GM18907 (cell line): ENCODE results near the gene JARID2.

Experiments used
- ATAC-seq: cut with Tn5 transposase; IDR thresholded peaks from one replicate; pipeline ENCODE4 v1.9.1; 2021; ENCODE audit warnings: mild to moderate bottlenecking, moderate library complexity; ENCODE audit not compliant: unreplicated experiment

JARID2 gene

DNA sequence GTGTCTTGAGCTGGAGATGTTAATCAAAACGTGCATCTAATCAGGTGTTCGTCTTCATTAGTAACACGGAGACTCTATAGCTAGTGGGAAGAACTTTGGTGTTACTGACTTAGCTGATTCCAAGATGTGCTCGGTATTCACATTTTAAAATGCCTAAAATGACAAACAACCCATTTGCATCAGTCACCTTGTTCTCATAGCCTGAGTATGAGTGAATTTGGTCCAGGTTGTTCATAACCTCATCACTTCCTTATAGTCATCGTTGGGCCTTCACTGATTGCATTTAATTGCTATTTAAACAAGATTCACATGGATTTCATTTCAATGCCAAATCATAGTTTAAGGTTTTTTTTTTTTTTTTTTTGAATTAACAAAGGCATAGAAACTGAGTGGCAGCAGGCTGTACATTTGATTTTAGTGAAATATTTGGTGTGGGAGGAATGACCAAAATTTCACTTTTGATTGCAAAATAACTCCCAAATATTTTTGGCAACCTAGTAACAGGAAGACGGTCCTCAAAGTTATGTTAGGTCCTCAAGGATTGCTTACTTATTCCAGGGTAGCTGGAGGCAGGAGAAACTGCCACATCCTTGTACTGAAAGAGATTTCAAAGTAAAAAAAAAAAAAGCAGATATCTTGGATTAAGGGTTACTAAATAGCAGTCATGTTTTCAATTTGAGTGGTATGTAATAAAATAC, 104.7 kb downstream of the JARID2 start:
- ATAC-seq, result no peak

DNA sequence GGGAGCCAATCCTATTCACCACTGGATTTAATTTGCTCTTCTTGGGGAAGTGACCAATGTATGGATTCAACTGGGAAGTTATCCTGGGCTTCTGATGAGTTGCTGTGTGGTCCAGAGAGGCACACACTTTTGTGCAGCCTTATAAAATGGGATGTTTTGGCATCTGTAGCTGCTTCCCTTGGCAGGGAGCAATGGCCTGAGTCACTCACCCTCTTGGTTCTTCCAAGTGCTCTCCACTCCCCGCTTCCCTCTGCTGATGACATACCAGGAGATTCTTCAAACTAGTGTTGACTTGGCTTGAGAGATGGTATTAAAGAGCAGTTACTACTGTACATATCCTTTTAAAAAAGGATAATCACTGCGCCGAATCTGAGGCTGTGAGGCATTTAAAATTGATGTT, 105.8 kb downstream of the JARID2 start:
- no peak for ATAC-seq

DNA sequence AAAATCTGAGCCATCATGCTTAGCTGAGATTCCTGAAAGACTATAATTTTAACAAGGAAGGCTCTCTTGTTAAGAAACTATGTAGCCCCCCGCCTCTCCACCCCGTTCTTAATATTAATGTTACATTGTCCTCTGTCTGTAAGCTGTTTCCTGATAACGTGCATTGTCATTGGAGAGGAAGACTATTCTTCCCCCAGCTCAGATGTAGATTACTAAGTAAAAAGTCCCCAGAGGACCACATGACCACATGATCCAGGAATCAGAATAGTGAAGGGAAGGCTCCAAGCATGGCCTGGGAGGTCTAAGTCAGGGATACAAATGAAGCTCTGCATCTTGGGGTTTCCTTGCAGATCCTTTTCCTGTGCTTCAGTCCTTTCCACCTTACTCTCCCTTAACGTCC, 106.4 kb downstream of the JARID2 start:
- no peak for ATAC-seq

DNA sequence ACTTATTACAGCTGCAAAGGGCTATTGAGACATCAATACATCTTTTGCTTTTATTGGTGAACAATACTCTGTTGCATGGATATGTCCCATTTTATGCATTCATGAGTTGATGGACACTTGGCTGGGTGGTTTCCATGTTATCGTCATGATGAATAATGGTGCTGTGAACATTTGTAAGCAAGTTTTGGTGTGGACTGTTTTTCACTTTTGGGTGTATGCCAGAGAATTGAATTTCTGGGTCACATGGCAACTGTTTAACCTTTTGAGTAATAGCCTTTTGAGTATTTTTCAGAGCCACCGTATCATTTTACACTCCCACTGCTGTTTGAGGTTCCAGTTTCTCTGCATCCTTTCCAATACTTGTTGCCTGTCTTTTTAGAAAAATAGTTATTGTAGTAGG, 107.0 kb downstream of the JARID2 start:
- ATAC-seq, result no peak

DNA sequence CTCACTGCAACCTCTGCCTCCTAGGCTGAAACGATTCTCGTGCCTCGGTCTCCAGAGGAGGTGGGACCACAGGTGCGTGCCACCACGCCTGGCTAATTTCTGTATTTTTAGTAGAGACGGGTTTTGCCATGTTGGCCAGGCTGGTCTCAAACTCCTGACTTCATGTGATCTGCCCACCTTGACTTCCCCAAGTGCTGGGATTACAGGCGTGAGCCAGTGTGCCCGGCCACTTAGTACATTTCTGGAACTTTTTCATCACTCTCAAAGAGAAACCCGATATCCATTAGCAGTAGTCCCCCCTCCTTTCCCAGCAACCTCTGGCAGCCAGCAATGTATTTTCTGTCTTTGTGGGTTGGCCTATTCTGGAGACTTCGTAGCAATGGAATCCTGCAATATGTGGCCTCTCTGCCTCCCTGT, 109.8 kb downstream of the JARID2 start:
- ATAC-seq, result no peak

DNA sequence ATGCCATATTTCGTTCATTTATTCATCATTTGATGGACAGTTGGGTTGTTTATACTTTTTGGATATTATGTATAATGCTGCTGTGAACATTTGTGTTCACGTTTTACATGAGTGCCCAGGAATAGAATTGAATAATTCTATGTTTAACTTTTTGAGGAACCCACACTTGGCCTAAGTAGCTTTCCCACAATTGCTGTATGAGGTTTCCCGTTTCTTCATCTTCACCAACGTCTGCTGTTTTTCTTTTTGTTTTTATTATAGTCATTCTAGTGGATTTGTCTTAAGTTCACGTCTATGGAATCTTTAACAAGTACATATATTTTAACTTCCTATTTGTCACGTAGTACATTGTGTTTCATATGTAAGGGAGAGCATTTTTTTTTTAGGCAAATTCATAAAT, 110.3 kb downstream of the JARID2 start:
- no peak for ATAC-seq

DNA sequence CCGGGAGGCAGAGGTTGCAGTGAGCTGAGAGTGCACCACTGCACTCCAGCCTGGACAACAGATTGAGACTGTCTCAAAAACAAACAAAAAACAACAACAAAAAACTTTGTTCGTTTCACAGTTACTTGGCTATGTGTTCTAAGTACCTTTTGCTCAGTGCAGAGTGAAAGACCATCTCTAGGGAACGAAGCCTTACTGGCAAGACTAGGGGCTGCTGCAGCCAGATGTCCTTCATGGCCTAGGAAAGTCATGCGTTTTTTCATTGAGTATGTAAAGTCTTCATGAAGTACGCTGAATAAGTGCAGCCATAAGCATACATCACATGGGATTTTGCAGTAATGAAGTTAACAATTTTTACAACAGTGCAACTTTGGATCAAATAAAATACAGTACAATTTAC, 111.1 kb downstream of the JARID2 start:
- no peak for ATAC-seq

DNA sequence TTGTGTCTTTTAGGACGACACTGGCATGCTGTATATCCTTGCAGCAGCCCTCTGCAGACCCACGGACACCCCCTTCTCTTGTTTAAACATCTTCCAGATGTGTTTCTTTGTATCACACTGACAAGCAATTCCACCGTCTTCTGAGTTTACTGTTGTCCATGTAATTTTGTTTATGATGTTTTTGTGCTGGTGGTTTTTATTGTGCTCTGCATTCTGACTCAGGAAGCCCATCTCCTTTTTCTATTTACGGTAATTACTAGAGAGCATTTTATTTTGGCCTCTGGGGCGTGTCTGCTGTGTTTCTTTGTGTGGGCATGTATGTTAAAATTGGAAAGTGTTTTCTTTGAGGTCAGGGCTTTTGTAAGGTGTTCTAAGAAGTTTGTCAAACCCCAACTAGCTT, 111.9 kb downstream of the JARID2 start:
- no peak for ATAC-seq

DNA sequence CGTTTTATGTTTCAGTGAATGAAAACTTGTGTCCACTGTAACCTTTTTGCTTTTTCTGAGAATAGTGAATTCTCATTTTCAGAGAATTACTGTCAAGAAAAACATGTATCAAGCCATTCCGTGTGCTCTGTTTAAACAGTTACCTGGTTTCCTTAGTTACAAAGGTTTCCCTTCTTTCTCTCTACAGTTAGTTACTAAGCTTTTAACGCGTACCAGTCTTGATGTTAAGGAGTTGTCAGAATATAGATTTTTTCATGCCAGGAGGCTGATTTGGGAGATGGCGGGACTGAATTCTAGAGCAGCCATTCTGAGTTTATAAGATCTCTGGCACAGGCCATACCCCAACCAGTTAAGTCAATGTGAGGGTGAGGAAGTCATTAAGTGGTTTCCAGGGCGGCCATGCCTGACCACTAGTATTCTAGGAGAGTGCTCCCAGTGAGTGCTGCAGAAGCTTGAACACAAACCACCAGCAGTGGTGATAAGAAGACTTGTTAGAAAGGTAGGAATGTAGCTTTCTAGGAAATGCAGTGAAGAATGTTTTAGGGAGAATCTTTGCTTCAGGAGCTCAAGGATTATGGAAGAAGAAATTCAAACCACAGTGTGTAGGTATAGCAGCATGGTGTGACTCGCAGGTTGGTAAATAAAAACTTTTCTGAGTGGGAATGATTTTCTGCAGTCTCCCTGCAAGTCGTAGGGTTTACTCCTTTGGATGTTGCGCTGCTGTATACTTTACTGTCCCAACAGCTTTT, 112.9 kb downstream of the JARID2 start:
- ATAC-seq, result peak; percentile 47

DNA sequence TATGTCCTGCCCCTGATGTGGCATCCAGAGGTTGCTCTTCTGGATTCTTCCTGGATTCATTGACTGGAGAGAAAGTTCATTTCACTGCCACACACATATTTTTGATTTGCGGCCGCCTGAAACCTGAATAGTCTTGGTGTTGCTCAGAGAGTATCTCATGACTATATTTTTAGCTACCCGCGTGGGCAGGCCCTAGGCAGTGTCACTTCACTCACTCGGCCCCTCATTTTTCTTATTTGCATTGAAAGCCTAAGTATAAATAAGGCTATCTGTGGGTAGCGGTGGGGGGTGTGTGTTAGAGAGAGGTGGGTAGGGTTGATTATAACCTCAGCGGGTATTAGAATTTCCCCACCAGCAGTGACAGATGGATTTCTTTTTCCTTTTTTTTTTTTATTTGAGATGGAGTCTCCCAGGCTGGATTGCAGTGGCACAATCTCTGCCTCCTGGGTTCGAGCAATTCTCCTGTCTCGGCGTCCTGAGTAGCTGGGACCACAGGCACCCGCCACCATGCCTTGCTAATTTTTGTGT, 113.5 kb downstream of the JARID2 start:
- peak; percentile 55 for ATAC-seq

DNA sequence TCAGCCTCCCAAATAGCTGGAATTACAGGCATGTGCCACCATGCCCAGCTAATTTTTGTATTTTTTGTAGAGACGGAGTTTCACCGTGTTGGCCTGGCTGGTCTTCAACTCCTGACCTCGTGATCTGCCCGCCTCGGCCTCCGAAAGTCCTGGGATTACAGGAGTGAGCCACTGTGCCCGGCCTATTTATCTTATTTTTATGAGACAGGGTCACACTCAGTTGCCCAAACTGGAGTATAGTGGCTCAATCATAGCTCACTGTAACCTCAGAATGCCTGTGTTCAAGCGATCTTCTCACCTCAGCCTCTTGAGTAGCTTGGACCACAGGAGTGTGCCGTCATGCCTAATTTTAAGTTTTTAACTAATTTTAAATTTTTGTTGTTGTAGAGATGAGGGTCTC, 114.4 kb downstream of the JARID2 start:
- no peak for ATAC-seq

DNA sequence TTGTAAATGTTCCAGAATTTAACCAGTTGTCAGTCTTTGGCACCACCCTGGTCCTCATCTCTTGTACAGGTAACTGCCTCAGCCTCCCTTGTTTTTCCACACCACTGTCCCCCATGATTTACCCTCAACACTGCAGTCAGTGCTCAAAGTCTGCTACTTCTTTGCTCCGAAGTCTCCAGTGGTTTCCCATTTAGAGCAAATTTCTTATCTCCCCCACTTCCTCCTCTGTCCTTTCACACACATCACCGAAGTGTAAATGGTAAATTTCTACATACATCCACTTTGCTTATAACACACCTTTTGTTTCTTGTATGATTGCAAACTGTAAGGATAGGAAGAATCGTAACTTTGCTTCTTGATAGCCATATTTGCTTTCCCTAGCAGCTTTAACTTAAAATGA, 115.3 kb downstream of the JARID2 start:
- ATAC-seq, result no peak

DNA sequence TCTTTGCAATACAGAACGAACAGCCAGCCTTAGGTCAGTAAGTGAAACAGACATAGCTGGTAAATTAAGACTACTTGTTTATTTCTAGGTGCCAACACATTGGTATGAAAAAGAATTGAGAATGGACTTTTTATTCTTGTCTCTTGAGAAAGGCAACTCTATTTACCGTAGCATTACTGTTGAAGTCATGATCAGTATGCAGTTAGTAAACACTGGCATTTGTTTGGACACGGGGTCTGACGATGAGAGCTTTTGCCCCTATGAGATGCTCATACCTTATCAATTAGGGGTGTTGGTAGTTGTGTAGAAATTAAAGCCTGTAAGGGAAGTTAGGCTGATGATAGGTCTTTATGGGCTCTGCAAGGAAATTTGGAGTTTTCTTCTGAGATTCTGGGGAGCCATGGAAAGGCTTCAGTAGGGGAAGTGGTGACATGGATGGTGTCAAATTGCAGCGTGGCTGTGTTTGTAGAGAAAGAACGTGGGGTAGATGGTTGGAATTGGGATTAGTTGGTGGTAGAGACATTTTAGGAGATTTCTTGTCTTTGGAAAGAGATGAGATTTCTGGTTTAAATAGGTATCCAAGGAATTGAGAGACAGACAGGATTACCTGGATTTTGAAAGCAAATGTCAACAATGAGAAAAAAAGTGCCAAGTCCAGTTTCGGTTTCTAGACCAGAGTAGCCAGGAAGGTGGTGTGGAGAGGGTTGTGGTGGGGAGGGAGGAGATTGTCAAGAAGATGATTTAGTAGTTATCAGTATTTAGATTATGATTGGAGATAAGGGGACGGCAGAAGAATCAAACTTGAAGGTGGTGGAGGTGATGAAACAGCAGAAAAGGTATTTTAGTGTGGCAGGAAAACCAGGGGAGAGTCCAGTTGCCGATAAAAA, 116.6 kb downstream of the JARID2 start:
- no peak for ATAC-seq

DNA sequence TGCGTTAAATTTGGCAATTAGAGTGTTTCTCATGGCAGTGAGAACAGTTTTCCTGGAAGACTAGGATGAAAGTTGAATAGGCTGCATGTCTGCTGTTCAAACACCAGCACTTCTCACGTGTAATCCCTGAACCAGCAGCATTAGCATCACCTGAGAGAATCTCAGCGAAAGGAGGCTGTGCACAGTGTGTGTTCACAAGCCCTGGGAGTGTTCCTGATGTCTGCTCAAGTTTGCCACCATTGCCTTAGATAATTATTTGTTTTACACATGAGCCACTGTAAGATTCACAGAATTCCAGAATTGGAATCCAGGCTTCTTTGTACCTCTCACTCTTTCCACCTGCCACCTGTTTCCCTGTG, 117.3 kb downstream of the JARID2 start:
- no peak for ATAC-seq

DNA sequence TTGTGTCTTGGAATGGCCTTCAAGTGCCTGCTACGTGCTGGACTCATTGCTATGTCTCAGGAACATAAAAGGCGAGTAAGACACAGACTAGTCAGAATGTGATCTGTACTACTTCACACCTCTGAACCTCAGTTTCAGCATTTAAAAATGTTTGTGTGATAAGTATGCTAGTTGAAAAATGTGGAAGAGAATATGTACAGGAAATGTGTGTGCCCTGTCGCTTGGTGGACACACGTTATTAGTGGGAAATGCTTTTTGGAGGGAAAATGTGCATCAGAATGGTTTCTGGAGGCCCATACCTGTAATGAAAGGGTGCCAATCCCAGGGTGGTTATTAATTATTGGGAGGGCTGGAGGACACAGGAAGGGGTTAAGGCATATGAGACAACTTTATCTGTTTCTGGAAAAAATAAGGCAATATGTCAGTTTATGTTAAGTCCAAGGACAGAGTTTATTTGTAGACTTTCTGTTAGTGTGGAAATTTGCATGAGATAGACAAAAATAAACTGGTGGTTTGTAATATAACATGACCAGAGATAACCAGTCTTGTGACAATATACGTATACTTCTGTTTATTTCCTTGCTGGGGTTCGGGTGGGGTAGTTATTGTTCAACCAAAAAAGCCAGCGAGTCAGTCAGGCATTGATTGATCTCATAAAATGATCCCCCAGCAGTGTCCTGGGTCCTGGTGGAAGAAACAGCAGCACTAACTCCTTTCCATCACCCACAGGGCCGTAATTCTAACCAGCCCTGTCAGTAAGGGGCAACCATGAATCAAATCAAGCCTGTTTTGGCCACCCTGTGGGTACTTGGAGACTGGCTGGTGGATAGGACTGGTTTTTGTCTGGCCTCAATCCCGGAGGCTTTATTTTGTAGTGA, 117.9 kb downstream of the JARID2 start:
- peak; percentile 60 for ATAC-seq

DNA sequence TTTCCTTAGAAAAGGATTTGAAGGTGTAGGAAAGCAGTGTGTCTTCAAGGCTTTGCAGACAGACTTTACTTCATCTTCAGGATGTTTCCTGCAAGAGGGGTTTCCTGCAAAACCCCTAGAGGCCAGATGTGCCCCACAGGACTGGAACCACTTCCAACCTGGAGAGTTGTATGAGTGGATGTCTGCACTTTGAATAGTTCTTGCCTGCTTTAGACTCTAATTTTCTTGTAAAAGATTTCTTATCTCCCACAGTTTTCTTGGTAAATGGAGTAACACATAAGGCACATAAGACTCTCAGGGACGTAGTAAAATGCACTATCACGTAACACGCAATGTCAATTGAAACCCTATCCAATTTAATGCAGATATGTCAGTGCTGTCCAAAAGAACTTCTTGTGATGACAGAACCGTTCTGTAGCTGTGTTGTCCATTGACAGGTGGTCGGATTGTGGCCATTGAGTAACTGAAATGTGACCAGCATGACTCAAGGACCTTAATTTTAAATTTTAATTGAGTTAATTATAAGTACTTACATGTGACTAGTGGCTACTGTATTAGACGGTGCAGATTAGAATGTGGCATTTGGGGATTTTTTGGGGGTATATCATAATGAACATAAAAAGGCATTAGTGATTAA, 118.7 kb downstream of the JARID2 start:
- ATAC-seq, result peak; percentile 3

DNA sequence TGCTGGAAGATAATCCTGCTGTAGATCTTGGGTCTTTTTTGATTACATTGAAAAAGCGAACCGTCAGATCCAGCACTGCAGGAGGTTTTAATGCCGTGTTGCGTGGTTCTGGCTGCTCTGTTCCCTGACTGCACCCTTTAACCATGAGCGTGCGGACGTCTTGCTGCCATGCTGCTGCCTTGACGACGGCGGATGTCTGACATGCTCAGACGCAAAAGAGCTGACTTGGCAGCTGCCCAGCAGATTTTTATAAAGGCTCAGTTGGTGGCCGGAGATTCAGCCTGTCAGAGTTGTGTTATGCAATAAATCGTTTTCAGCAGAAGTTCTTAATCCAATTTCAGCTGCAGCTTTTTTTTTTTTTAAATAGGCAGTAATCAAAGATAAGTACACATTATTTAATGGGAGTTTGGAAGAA, 119.4 kb downstream of the JARID2 start:
- no peak for ATAC-seq

DNA sequence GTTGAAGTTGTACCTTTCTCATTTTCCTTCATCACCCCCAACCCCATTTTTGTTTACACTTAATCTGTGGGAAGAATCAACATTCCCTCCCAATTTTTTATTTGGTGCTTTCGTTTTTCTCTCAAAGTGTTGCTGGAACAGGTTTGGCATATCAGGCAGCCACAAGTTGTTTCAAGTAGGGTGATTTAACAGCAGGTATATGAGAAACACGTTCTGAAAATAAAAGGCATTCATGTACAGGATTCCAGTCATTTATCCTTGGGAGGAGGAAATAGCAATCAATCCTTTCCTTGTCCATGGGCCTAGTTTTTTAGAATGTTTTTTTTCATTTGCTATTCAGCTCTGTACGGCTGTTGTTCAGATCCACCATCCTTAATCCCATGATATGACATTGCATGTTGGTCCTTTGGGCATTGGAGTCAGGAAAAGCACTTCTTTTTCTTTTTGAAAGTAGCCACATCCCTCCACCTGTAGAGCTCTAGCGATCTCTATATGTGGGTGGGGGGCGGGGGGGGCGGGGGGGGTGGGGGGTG, 120.2 kb downstream of the JARID2 start:
- ATAC-seq, result no peak

DNA sequence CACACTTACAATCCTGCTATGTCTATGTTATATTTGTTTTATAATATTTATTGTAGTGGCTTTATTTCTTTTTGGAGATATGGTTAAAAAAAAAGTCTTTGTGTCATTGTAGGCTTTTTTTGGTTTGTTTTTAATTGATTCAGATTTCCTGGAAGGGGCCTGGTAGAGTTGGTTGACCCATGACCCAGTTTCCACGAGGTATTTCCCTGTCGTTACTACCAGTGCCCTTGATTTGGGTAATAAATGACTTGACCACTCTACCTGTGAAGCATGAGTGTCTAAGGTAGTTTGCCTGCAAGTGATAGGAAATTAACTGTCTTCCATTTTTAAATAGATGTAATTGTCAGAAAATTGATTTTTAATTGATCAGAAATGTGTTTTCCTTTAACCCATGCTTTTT, 121.0 kb downstream of the JARID2 start:
- ATAC-seq, result no peak

DNA sequence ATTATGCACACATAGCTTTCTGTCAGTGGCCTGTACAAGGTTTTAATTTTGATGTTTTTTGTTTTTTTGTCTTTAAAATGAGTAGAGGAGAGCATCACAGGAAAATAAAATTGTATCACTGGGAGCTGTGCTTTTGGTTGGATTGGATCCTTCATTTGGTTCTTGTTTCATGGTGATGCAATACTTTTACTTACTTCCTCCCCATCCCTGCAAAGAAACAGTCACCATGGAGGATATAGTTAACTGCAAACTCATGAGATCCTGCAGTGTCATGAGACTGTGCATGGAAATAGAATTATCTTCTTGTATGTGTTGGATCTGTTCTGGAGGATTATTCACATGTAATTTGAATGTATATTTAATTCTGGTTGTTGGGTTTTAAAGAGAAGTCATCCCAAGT, 122.3 kb downstream of the JARID2 start:
- no peak for ATAC-seq
